Middle frontal gyrus (tissue), 1 donor: ENCODE measurements around the gene INTS15.
"Not testable (repeated sequence)": the region's sequence is repeated elsewhere in the genome, so short reads cannot be mapped to it uniquely, and the experiment has no call there.

ENCODE experiments used
- DNase-seq: peaks from one replicate; pipeline ENCODE4 v3.0.0-alpha.2; 2015; ENCODE audit warnings: low spot score; ENCODE audit errors: extremely low spot score

The INTS15 gene

DNA sequence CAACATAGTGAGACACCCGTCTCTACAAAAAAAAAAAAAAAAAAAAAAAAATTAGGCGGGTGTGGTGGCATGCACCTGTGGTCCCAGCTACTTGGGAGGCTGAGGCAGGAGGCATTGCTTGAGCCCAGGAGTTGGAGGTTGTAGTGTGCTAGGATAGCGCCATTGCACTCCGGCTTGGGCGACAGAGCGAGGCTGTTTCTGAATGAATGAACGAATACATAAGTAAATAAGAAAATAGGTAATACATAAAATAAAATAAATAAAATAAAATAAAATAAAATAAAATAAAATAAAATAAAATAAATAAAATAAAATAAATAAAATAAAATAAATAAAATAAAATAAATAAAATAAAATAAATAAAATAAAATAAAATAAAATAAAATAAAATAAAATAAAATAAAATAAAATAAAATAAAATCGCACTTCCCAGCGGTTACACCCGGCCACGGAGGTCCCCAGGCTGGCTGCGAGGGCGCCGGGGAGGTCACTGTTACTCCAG is 12.9 kb upstream of the INTS15 start:
- DNase-seq, result not testable (repeated sequence)

DNA sequence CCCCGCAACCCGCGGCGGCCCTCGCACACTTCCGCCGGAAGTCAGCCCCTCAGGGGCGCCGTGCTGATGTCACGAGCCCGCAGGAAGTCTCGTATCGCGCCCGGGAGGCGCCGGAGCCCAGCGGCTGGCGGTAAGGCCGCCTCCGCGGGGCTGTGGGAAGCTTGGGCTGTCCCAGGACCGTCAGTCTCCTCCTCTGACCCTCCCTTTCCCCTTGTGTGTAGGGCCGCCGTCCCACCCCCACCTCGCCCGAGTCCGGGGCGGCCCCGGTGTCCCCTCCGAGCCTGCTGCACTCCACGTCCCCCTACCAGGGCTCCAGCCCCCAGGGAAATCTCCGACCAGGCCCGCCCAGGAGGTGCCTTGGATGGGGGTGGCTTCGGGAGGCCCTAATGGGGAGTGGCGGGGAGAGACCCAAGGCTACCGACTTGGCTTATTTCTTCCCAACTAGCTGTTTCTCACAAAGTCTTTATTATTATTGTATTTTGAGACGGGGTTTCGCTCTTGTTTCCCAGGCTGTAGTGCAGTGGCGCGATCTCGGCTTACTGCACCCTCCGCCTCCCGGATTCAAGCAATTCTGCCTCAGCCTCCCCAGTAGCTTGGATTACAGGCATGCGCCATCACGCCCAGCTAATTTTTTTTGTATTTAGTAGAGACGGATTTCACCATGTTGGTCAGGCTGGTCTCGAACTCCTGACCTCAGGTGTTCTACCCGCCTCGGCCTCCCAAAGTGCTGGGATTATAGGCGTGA is 12.3 kb upstream of the INTS15 start, which contains the start of gene ZDHHC4:
ZDHHC4 (plus strand) TSS at position 86 of the 745 bp plus-strand sequence. CDS start 3,108 bp downstream, outside the sequence.
- peak; percentile 88 for DNase-seq

DNA sequence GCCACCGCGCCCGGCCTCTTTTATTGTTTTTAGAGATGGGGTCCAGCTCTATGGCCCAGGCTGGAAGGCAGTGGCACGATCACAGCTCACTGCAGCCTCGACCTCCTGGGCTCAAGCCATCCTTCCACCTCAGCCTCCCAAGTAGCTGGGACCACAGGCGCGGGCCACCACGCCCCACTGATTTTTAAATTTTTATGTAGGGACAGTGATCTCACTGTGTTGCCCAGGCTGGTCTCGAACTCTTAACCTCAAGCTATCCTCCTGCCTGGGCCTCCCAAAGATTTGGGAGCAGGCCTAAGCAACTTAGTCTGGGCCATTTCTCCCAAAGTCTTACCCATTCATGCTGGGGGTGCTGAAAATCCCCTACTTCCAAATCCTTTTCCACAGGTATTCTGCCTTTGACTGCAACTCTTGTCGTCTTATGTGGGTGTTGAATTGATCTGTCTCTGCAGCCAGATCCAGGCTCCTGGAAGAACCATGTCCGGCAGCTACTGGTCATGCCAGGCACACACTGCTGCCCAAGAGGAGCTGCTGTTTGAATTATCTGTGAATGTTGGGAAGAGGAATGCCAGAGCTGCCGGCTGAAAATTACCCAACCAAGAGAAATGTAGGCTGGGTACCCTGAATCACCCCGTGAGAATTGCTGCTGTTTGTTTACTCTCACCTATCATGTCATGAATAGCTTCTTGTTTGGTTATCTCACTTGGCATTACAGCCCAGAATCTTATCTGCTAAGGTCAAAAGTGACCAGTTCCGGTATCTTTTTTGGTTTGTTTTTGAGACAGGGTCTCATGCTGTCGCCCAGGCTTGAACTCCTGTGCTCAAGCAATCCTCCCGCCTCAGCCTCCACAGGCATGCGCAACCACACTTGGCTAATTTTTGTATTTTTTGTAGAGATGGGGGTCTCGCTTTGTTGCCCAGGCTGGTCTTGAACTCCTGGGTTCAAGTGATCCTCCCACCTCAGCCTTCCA is 11.4 kb upstream of the INTS15 start:
- DNase-seq, result no peak

DNA sequence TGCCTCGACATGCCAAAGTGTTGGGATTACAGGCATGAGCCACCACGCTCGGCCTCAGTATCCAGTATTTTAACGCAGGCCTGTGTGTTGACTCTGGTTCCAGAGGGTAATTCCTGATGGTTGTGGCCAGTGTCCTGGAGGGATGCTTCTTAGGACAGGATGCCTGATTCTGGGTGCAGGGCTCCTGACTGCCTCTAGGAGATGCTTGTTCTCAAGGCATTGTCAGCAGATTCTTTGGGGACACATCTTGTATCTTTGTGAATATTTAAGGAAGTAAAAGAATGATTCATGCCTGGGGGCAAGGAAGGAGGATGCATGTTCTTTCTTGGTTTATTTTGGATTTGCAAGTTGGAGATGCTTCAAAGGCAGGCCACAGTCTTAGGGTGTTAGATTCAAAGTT is 10.4 kb upstream of the INTS15 start:
- no peak for DNase-seq

DNA sequence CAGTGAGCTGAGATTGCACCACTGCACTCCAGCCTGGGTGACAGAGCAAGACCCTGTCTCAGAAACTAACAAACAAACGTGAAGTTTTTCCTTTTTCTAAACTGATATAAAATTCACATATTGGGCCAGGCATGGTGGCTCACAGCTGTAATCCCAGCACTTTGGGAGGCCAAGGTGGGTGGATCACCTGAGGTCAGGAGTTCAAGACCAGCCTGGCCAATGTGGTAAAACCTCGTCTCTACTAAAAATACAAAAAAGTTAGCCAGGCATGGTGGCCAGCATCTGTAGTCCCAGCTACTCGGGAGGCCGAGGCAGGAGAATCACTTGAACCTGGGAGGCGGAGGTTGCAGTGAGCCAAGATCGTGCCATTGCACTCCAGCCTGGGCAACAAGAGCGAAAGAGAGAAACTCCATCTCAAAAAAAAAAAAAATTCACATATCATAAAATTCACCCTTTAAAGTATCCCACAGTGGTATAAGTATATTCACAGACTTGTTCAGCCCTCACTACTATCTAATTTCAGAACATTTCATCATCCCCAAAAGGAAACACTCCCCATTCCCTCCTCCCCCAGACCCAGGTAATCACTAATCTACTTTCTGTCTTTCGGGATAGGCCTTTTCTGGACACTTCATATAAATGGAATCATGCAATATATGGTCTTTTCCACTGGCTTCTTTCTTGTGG is 3.9 kb upstream of the INTS15 start:
- not testable (repeated sequence) for DNase-seq

DNA sequence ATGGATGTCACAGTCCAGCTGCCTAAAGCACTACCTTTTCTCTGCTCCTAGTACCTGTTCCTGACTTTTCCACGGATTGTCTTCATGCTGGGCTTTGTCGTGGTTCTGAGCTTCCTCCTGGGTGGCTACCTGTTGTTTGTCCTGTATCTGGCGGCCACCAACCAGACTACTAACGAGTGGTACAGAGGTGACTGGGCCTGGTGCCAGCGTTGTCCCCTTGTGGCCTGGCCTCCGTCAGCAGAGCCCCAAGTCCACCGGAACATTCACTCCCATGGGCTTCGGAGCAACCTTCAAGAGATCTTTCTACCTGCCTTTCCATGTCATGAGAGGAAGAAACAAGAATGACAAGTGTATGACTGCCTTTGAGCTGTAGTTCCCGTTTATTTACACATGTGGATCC is 1.3 kb upstream of the INTS15 start:
- no peak for DNase-seq

DNA sequence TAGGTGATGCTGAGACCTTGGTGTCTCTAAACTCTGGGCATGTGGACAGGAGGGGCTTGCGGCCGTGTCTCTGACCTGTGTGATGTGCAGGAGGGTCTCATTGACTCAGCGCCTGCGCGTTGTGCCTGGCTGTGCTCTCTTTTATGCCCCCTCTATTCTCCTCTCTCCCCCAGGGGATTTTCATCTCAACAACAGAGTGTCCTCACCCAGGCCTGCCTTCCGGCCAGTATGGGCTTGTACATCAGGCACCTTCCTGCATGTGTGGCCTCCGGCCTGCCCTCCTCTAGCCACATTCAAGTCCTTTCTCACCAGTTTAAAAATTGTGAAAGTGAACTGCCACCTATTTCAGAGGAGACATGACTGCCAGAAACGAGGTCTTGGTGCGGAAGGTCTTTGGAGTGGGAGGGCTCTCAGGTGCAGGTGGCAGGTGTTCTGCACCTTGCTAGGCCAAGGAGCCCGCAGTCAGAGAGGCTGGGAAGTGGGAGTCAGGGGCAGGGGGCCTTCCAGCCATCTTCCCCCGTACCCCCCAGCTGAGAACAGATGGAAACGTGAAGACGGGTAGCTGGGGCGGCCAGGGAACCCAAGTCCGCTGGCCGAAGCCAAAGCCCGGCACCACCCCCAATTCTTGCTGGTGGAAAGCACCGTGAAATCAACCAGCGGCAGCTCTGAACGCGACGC is 531 bp upstream of the INTS15 start:
- no peak for DNase-seq

DNA sequence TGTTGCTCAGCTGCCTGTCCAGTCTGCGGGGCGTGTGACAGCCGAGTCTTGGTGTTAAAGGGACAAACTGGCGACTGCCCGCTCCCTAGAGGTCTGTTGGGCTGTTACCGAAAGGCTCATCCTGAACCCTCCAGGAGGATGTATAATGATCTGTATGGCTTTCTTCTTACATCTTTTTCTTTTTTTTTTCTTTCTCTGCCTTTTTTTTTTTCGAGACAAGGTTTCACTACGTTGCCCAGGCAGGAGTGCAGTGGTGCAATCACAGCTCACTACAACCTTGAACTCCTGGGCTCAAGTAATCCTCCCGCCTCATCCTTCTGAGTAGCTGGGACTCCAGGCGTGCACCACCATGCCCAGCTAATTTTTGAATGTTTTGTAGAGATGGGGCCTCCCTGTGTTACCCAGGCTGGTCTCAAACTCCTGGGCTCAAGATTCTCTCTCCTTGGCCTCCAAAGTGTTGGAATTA is 857 bp downstream of the INTS15 start:
- no peak for DNase-seq

DNA sequence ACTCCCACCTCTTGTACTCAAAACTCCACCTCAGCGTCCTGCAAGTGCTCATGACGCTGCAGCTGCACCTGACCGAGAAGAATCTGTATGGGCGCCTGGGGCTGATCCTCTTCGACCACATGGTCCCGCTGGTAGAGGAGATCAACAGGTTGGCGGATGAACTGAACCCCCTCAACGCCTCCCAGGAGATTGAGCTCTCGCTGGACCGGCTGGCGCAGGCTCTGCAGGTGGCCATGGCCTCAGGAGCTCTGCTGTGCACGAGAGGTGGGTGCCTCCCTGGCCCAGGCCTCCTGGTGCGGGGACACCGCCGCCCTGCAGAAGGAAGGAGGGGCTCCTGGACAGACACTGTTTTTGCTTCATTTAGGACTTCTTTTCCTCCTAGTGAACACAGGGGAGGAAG is 10.3 kb downstream of the INTS15 start:
- no peak for DNase-seq

DNA sequence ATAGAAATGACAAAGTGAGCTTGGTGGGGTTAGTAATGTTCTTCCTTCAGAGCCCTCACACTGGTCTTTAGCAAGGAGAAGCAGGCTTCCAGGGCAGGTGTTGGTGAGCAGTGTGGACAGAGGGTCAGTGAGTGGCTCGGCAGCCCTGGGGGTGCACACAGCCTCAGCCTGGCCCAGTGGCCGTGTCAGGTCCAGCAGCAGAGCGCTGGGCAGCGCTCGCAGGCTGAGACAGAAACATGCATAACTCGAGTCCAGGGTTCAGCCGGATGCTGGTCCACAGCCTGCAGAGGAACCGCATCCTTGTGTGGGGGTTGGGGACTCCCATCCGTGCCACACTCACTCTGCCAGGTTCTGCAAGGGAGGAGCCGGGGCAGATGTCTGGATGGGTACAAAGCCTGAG is 14.6 kb downstream of the INTS15 start:
- no peak for DNase-seq

DNA sequence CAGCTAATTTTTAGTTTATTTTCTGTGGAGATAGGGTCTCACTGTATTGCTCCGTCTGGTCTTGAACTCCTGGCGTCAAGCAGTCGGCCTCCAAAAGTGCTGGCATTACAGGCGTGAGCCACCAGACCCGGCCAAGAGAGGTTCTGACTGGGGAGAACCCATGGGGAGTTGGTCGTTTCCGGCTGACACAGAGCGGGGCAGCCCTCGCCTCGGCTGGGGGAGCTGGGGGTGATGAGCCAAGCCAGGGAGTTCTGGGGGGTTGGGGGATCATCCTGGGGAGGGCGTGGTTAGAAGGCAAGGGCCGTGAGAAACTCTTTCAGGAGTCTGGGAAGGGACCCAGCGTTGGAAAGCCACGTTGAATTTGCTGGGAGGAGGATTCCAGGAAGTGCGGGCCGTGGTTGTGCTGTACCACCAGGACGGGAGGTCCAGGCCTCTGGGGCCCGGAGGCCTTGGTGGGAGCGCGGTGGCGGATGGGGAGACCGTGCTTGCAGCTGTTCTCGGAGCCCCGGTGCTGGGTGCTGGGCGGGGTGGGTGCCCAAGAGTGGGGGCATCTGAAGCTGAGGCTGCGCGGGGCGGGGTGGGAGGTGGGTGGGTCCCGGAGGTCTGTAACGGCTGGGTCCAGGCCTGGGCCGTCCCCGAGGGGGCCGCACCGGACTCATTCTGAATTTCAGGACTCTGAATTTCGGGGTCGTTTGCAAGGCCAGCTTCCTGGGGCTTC is 17.2 kb downstream of the INTS15 start:
- DNase-seq, result no peak

DNA sequence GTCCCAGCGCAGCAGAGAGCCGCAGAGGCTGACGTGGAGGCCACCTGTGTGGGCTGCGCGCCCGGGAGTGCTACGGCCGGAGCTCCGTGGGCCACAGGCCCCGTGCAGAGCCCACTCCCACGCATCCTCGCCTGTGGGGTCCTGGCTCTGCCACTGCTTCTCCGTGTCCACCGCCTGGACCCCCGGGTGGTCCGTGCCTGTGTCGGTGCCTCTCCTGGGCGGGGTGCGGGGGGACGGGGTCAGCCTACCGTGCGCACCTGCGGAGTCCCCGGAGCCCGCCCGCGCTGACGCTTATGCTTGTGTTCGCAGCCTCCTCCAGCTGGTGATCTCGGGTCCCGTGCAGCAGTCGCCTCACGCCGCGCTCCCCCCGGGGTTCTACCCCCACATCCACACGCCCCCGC is 17.8 kb downstream of the INTS15 start:
- no peak for DNase-seq

DNA sequence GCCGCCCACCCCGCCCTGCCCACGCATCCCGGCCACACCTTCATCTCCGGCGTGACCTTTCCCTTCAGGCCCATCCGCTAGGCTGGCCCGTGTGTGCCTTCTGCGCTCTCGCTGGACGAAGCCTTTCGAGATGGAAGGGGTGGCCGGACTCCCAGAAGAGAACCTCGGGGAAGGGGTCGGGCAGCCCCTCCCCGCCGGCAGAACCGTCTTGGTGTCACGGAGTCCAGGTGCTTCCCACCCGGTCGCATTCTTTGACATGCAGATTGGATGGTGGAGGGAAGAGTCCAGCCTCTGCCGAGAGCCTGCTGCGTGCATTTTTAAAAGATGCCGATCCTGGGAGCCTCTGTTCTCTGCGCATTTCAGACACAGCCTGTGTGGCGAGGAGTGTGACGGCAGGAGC is 18.3 kb downstream of the INTS15 start:
- DNase-seq, result no peak

DNA sequence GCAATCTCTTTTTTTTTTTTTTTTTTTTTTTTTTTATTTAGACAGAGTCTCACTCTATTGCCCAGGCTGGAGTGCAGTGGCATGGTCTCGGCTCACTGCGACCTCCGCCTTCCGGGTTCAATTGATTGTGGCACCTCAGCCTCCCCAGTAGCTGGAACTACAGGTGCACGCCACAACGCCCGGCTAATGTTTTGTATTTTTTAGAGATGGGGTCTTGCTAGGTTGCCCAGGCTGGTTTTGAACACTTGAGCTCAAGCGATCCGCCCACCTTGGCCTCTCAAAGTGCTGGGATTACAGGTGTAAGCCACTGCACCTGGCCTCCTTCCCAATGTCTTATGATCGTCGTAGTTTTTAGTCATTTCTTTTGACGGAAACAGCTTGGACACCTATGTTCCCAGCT is 19.0 kb downstream of the INTS15 start:
- no peak for DNase-seq

DNA sequence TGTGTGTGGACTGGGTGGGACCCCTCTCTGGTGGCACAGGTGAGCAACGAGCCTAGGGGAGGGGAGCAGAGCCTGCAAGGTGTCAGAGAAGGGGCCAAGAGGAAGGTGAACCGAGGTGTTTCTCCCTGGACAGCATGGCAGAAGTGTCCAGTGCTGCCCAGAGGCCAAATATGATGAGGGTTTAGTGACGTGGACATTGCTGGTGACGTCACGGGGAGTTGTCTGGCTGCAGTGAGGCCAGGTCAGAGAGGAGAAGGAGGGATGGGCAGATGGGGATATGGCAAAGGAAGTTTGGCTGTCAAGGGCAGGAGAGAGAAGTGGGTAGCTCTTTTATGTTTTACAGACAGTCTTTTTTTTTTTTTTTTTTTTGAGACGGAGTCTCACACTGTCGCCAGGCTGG is 23.0 kb downstream of the INTS15 start:
- DNase-seq, result no peak

DNA sequence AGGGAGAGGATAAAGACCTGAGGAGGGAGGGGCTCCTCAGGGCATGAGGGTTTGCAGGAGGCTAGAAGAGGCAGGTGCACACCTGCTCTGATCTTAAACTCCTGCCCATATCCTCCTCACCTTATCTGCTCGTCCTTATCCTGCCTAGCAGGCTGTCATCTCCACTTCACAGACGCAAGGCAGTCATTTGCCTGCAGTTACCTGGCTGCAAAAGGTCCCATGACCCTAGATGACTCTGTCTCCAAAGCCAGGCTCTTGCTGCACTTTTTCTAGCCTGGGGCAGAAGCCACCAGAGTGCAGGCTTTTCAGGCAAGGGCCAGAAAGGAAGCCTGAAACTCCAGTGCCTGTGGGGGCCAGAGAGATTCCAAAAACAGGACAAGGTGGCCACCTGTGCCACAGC is 23.9 kb downstream of the INTS15 start:
- no peak for DNase-seq

DNA sequence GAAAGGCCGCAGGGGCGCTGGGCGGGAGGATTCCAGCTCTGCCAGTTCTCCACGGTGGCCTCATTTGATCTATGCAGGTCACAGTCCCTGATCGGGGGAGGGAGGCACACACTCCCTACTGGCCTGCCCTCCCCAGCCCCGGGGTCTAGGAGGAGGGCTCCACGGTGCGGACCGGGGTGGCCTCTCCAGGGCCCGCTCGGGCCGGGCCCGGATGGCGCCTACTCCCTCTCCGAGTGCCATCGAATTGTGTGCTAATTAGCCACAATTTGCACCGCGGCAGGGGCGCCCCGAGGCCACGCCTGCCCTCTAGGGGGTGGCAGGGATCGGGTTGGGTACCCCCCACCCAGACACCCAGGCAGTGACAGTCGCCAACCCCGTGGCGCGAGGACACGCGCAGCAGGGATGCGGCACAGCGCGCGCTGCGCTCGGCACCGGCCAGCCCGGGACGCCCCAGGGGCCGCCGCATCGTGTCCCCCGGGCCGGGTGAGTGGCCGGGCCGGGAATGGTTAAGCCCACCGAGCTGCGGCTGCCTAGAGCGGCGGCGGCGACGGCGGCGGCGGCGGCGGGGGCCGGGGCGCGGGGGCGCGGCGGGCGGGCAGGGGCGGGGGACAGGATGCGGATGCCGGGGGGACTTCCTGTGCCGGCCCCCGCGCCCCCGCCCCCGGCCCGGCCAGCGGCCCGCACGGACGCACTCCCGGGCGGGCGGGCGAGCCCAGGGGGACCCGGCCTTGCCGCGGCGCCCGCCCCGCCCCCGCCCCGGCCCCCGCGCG is 25.3 kb downstream of the INTS15 start, which contains the start of gene ZNF853:
ZNF853 (plus strand) TSS at position 658 of the 770 bp plus-strand sequence. CDS start 565 bp downstream, outside the sequence.
- DNase-seq, result no peak

DNA sequence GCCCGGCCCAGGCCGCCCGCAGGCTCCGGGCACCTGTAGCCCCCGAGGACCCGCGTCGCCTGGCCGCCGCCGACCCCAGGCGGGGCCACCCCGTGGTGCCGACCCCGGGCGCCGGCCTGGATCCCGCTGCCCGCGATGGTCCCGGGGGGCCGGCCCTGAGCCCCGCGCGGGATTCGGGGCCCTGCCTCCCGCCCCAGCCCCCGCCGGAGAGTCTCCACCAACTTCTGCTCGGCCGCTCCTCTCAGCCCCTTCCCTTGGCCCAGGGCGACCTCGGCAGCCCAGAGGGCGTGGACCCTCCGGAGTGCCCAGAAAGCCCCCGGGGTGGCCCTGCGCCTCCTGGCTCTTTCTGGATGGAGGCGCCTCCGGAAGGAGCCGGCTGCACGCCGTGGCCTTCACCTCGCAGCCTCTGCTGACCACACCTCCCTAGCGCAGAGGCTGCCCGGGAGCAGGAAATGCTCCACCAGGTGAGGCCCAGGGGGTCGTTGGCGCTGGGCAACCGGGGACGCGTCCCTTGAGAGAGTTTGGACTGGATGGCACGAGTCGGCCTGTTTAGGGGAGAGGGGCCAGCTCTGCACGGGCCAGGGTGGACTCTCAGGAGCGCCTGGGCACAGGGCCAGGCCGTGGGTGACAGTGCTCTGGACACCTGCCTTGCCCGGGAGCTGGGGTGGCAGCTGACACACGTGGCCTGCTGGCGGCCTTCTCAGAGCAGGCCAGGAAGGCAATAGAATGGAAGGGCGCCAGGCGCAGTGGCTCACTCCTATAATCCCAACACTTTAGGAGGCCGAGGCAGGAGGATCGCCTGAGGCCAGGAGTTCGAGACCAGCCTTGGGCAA is 26.1 kb downstream of the INTS15 start:
- no peak for DNase-seq
